Thyroid gland (tissue), 4 donors: ENCODE results near the gene RHBDF1. TPM values are rescaled to one million over a fixed set of nuclear protein-coding genes. Genes with fewer than 3 reads are reported as not detected.

Experiments used
- DNase-seq, 2 donors: peaks; one replicate each; pipeline ENCODE4 v3.0.0-alpha.2; 2019
- H3K27ac ChIP-seq, 3 donors: fragments of 200-600 bp; sonication (generic); 1 replicate in 2 of 3; 2 replicates in 1 of 3; pipeline ENCODE4 v1.5.1; 2016 to 2019; ENCODE audit warnings: mild to moderate bottlenecking in 1 of 3, moderate library complexity in 1 of 3
- H3K27me3 ChIP-seq: fragments of 200-600 bp; sonication (generic); one replicate; pipeline ENCODE4 v1.5.1; 2019
- H3K36me3 ChIP-seq, 2 donors: fragments of 200-600 bp; sonication (generic); one replicate each; pipeline ENCODE4 v1.5.1; 2016 to 2019
- H3K4me1 ChIP-seq, 2 donors: fragments of 200-600 bp; sonication (generic); one replicate each; pipeline ENCODE4 v1.5.1; 2017 to 2019
- H3K4me3 ChIP-seq, 3 donors: fragments of 200-600 bp; sonication (generic); replicated peaks in 1 of 3; 1 replicate in 2 of 3; 2 replicates in 1 of 3; pipeline ENCODE4 v1.5.1; 2016; ENCODE audit warnings: mild to moderate bottlenecking in 1 of 3
- H3K9me3 ChIP-seq: fragments of 200-600 bp; sonication (generic); one replicate; pipeline ENCODE4 v1.5.1; 2017
- POLR2A ChIP-seq, 2 donors: fragments of 450-650 bp; IDR thresholded peaks; one replicate each; pipeline ENCODE4 v1.6.1; 2017; ENCODE audit warnings: antibody characterized with exemption in 2 of 2, mild to moderate bottlenecking in 2 of 2, moderate library complexity in 1 of 2
- WGBS, 2 donors: methylation state at CpG; one replicate each; pipeline ENCODE4 v1.1.5; 2017; 5-methylcytosine and 5-hydroxymethylcytosine counted together
- intact Hi-C: fragments of 100-400 bp; cut with DNase I; formaldehyde crosslinking; loops from one replicate; pipeline ENCODE4 v1.15.1; 2023
- total RNA-seq, 4 donors: library from RNA; depleted of rRNA; stranded (reverse); fragments of >200 nt; gene quantifications; one replicate each; pipeline ENCODE4 v1.2.3, GENCODE V29; 2016
- TF ChIP-seq, protein P1 (sequence below), 6 experiments: fragments of 200-600 bp in 3 of 6; fragments of 450-650 bp in 3 of 6; sonication (generic) in 3 of 6; IDR thresholded peaks; one replicate each; pipeline ENCODE4 v1.5.1; 2016 to 2019; ENCODE audit warnings: antibody characterized with exemption in 6 of 6, mild to moderate bottlenecking in 2 of 6, inconsistent platforms in 1 of 6, moderate library complexity in 1 of 6

RHBDF1 gene
- total RNA-seq, 4 donors from 2014 or later = 20.4 to 35.4 (median 28.4) TPM

DNA sequence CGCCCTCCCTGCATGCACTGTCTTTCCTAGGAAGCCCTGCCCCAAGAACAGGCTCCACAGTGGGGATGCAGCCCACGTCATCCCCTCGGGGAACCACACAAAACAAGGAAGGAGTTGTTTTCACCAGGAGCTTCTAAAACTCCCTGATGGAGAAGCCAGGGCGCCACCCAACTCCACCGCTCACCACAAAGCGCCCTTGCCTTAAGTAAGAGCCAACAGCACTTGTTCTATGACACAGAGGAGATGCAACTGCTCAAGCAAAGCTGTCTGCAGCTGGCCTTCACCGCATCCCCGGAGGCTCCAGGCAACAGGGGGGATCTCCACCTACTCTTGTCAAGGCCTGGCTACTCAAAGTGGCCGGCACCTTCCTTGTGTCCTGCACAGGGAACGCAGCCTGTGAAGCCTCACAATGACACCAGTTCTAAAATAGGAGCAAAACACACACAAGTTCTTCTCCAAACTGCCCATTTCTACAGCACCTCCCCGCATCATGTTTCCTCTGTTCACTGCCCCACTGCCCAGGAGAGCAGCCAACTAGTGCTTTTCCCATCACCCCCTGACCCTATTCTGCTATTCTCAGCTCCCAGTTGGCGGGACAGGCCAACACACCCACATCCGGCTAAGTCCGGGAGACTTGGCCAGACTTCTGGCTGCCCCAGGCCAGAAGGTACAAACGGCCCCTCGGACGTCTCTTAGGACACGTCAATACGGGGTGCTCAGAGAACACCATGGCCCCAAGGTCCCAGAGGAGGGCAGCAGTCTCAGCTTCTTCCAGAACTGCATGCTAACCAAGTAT lies 29.8 kb upstream of the RHBDF1 start:
- Histone ChIP-seq H3K4me1 (peaks cover 0 to 10% of the 10 kb centered on the region in 2 donors), H3K36me3 (no peaks in the 10 kb centered on the region), H3K9me3 (no peaks in the 10 kb centered on the region), H3K27me3 (no peaks in the 10 kb centered on the region), H3K27ac (peak overlapping the region in 1 of 3 donors; percentile 36), H3K4me3 (no peak overlapping the region)
- 68 to 78% methylated on average over 17 to 19 of the region's 19 CpGs for WGBS, 2 donors
- intact Hi-C loops = no loop called here
- no peak for TF ChIP-seq POLR2A (IDR thresholded peaks at IDR 0.05)
- TF ChIP-seq, protein P1, sequence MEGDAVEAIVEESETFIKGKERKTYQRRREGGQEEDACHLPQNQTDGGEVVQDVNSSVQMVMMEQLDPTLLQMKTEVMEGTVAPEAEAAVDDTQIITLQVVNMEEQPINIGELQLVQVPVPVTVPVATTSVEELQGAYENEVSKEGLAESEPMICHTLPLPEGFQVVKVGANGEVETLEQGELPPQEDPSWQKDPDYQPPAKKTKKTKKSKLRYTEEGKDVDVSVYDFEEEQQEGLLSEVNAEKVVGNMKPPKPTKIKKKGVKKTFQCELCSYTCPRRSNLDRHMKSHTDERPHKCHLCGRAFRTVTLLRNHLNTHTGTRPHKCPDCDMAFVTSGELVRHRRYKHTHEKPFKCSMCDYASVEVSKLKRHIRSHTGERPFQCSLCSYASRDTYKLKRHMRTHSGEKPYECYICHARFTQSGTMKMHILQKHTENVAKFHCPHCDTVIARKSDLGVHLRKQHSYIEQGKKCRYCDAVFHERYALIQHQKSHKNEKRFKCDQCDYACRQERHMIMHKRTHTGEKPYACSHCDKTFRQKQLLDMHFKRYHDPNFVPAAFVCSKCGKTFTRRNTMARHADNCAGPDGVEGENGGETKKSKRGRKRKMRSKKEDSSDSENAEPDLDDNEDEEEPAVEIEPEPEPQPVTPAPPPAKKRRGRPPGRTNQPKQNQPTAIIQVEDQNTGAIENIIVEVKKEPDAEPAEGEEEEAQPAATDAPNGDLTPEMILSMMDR (IDR thresholded peaks at IDR 0.05) = no peak
- peak in 1 of 2 donors; percentile 17 for DNase-seq

DNA sequence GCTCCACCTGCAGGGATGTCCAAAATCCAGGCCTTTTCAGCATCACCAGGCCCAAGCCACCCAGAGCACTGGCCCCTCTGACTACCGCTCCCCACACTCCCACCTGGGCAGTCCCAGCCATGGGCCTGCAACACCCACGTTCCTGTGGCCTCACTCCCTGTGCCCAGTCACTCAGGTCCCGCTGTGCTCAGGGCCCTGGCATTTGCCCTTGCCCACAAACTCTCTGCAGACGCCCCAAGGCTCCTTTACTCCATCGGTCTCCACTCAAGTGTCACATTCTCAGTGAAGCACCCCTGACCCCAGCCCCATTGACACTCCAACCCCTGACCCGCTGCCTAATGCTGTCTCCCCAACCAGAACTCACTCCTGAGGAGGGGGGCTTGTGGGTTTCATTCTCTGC lies 29.2 kb upstream of the RHBDF1 start:
- Histone ChIP-seq H3K4me1 (peaks cover 0 to 10% of the 10 kb centered on the region in 2 donors), H3K4me3 (no peak overlapping the region), H3K9me3 (no peaks in the 10 kb centered on the region), H3K27me3 (no peaks in the 10 kb centered on the region), H3K36me3 (no peaks in the 10 kb centered on the region), H3K27ac (peak overlapping the region in 1 of 3 donors; percentile 36)
- no peak for DNase-seq
- TF ChIP-seq POLR2A (IDR thresholded peaks at IDR 0.05) = no peak
- TF ChIP-seq, protein P1 (IDR thresholded peaks at IDR 0.05) = no peak
- intact Hi-C loops = no loop called here
- 82 to 87% methylated on average over 6 of the region's 6 CpGs for WGBS, 2 donors

GRCh38 chr16:100989-101388 lies 28.6 kb upstream of the RHBDF1 start:
- H3K4me1 ChIP-seq = peaks cover 0 to 10% of the 10 kb centered on the region in 2 donors
- no peaks in the 10 kb centered on the region for H3K36me3 ChIP-seq
- H3K27ac ChIP-seq = no peak overlapping the region
- H3K4me3 ChIP-seq = no peak overlapping the region
- no peak for DNase-seq
- 73 to 78% methylated on average over 2 to 5 of the region's 5 CpGs for WGBS, 2 donors
- no peaks in the 10 kb centered on the region for H3K9me3 ChIP-seq
- no peaks in the 10 kb centered on the region for H3K27me3 ChIP-seq
- intact Hi-C loops = no loop called here
- TF ChIP-seq, protein P1 (IDR thresholded peaks at IDR 0.05) = no peak
- TF ChIP-seq POLR2A (IDR thresholded peaks at IDR 0.05) = no peak

- Histone ChIP-seq H3K4me1 (peaks cover 0 to 10% of the 10 kb centered on the region in 2 donors), H3K4me3 (no peak overlapping the region), H3K27me3 (no peaks in the 10 kb centered on the region), H3K9me3 (no peaks in the 10 kb centered on the region), H3K27ac (no peak overlapping the region), H3K36me3 (no peaks in the 10 kb centered on the region)
- intact Hi-C loops = no loop called here
- no peak for DNase-seq
- 87 to 94% methylated on average over 4 to 5 of the region's 8 CpGs for WGBS, 2 donors
- TF ChIP-seq, protein P1 (IDR thresholded peaks at IDR 0.05) = no peak
- no peak for TF ChIP-seq POLR2A (IDR thresholded peaks at IDR 0.05)
Measured at GRCh38 chr16:97822-98221, 25.4 kb upstream of the RHBDF1 start.

GRCh38 chr16:96935-97381 lies 24.5 kb upstream of the RHBDF1 start:
- H3K36me3 ChIP-seq = no peaks in the 10 kb centered on the region
- TF ChIP-seq, protein P1 (IDR thresholded peaks at IDR 0.05) = peak; percentile 93 to 99 (median 98)
- no peak for TF ChIP-seq POLR2A (IDR thresholded peaks at IDR 0.05)
- H3K4me3 ChIP-seq = no peak overlapping the region
- no peaks in the 10 kb centered on the region for H3K27me3 ChIP-seq
- intact Hi-C loops = no loop called here
- DNase-seq = peak; percentile 89 to 91
- 13 to 20% methylated on average over 10 of the region's 11 CpGs for WGBS, 2 donors
- H3K9me3 ChIP-seq = no peaks in the 10 kb centered on the region
- peaks cover 3 to 18% of the 10 kb centered on the region in 2 donors for H3K4me1 ChIP-seq
- H3K27ac ChIP-seq = no peak overlapping the region
